NCI-H2227 treated with DMSO at 0.1 percent for 48 hours (cell line): ENCODE results near the gene PHKG2.

Source experiments
- DNase-seq: peaks from one replicate; lab custom pipeline; 2025; lab: John Stamatoyannopoulos, UW

PHKG2 gene

GRCh38 chr16:30775392-30776188 lies 27.4 kb downstream of the PHKG2 start:
- DNase-seq = peak; percentile 78

DNA sequence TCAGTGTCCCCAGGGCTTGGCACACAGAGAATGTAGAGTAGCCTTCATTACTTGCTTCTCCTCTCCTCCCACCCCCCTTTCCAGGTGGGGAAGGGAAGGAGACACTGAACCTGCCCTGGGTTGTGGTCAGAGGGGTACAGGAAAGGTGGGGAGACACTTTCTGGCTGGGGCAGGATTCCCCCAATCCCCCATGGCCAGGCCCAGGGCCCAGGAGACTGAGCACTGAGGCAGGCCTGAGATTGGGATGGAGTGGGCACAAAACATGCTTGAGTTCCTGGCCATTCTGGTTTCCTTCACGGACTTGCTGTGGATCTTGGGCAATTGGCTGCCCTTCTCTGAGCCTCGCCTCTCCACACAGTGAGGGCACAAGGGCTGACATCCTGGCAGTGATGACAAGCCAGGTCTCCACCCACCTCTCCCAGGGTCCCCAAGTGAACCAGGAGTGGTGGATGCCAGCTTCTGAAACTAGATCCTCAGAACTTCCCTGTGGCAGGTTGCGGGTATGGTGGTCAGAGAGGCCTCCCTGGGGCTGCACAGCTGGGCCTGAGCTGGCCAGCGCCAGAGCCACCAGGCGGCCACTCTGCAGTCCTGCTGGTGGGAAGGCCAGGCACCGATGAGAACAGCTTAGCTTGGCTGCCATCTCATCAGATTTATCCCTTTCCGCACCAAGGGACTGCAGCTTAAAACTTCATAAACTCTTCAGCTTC lies 29.5 kb downstream of the PHKG2 start:
- no peak for DNase-seq

GRCh38 chr16:30778549-30779244 lies 30.5 kb downstream of the PHKG2 start:
- no peak for DNase-seq

GRCh38 chr16:30779596-30779995 lies 31.4 kb downstream of the PHKG2 start:
- DNase-seq = no peak

DNA sequence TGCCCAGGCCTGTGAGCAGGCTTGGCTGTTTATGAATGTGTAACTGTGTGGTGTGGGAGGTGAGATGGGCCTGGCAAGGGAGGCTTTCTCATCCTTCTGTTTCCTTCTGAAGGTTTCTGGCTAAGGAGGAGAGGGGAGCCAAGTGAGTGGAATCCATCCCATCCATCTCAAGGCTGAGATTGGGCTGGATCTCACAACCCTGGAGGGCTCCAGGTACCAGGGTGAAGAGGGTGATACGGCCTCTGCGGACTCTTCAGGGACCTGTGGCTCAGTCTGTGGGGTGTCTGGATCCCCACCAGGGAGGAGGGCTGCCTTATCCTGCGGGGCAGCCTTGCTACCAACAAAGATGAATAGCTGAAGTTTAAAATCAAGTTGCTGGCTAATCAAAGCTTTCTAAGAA lies 31.8 kb downstream of the PHKG2 start:
- DNase-seq = no peak

GRCh38 chr16:30780549-30780948 lies 32.3 kb downstream of the PHKG2 start:
- no peak for DNase-seq

GRCh38 chr16:30782486-30783279 lies 34.5 kb downstream of the PHKG2 start:
- DNase-seq = no peak

DNA sequence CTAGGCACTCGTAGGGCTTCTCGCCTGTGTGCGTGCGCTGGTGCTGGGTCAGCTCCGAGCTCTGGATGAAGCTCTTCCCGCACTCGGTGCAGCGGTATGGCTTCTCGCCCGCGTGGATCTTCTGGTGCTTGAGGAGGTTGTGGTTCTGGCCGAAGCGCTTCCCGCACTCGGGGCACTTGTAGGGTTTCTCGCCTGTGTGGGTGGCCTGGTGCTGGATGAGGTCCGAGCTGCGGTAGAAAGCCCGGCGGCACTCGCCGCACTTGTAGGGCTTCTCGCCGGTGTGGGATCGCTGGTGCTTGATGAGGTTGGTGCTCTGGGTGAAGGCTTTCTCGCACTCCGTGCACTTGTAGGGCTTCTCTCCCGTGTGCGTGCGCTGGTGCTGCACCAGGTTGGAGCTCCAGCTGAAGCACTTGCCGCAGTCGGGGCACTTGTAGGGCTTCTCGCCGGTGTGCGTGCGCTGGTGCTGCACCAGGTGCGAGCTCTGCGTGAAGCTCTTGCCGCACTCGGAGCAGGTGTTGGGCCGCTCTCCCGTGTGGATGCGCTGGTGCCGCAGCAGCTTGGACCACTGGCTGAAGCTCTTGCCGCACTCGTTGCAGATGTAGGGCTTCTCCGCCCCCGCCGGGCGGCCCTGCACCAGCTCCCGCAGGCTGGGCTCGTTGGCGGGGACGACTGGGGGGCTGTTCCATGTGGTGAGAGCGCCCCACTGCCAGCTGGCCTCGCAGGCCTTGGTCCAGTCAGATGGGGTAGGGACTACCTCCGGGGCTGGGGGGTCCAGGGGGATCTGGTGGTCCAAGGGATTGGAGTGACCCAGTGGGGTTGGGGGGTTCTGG lies 35.3 kb downstream of the PHKG2 start:
- no peak for DNase-seq

GRCh38 chr16:30784215-30784614 lies 36.0 kb downstream of the PHKG2 start:
- no peak for DNase-seq

DNA sequence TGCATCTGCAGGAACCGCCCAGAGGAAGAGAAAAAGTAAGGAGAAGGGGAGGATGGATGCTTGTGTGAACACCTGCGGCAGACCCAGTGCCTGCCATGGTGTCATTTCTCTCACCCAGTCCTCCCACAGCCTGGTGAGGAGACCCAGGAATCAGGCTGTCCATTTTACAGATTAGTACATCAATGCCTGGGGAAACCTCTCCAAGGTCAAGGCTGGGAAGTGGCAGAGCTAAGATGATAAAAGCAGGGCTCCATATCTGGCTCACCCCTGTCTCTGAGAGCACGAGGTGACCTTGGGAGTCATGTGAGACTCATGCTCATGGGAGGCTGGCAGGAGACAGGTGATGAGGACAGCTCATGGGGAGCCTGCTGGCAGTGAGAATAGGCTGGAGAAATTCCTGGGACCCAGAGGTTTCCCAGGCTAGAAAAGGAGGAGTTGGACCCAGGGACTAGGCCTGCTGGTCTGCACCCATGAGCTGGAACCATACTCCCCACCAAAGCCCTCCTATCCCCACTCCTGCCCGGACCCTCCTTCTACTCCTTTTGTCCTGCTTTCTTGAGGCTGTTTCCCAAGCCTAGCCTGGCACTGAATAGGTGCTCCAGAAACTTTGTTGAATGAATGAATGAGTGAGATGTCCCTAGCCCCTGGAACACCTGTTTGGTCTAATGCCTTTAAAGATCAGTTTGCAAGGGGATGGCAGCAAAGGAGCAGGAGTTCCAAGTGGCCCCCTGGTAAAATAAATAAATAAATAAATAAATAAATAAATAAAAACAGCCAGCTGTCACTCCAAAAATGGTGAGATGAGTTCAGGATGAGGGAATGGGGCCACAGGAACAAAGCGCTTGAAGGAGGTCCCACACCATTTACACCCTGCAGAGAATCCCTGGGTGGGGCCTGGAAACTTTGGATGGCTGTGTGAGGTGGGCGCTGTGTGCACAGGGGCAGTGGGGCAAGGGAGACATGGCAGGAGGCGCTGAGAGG lies 37.2 kb downstream of the PHKG2 start:
- DNase-seq = no peak

GRCh38 chr16:30786115-30786935 lies 38.1 kb downstream of the PHKG2 start:
- DNase-seq = peak; percentile 21

- DNase-seq = peak; percentile 50
Observed at GRCh38 chr16:30786936-30787612, 38.8 kb downstream of the PHKG2 start, which contains the start of gene ZNF629. ZNF629 (minus strand) TSS chr16:30787205; CDS start chr16:30784482, 2,723 bp downstream.

GRCh38 chr16:30787613-30788378 lies 39.6 kb downstream of the PHKG2 start:
- no peak for DNase-seq

DNA sequence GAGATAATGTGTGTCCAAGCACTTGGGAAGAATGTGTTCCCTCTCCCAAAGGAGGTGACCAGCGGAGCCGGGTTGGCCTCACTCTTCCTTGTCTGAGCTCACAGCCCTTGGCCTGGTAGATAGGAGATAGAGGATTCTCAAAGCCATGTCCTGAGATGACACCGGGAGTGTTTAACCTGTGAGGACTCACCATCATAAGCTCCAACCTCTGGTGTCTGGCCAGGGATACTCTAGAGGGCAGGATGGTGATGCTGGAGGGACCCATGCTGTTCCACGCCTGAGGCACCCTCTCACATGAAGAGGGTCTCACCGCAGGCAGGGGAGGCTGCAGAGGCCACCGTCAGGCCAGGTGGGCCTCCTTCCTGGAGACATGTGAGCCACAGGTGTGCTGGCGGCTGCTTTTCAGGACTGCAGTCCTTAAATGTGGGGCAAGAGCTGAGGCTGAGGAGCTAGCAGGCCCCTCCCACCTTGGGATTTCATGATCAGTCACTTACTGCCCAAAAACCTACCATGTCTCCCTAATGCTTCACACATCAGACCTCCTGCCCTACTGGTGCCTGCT lies 45.4 kb downstream of the PHKG2 start:
- no peak for DNase-seq

DNA sequence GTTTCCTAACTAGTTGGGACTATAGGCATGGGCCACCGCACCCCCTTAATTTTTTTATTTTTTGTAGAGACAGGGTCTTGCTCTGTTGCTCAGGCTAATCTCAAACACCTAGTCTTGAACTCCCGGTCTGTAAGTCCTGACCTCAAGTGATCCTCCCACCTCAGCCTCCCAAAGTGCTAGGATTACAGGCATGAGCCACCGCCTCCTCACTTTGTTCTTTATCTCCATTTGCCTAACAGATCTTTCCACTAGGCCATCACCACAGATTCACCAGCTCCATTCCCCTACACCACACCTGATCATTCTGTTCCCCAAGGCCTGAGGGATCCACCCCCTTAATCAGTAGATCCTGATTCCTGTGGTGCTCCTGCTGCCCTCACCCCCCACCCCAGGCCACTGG lies 46.4 kb downstream of the PHKG2 start:
- DNase-seq = no peak

DNA sequence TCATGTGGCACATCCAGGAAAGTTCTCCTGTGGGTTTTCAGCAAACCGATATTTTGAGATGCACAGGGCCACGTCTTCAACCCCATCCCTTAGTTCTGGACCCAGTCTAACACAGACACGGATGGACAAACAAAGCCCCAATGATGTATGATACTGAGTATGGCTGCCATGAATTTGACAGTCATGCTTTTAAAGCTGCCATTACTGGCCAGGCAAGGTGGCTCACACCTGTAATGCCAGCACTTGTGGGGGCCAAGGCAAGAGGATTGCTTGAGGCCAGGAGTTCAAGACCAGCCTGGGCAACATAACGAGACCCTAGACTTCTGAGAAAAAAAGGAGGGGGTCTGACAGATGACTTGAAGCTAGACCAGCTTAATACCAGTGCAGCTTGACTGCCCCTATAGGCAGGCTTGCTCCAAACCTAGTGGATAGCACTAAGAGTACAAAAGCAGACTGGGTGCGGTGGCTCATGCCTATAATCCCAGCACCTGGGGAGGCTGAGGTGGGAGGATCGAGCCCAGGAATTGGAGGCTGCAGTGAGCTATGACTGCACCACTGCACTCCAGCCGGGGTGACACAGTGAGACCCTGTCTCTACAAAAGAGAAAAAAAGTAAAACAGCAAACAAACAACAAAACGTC lies 49.6 kb downstream of the PHKG2 start:
- DNase-seq = no peak
